Right ventricle myocardium superior (tissue), 1 donor: ENCODE measurements around the gene MEGF8. TPM values are rescaled to one million over a fixed set of nuclear protein-coding genes. Genes with fewer than 3 reads are reported as not detected.

ENCODE experiments used
- ATAC-seq: fragments of 200-7000 bp; cut with Tn5 transposase; one replicate; pipeline ENCODE4 v1.9.1; 2020; ENCODE audit warnings: mild to moderate bottlenecking; ENCODE audit not compliant: poor library complexity
- DNase-seq: peaks from one replicate; pipeline ENCODE4 v3.0.0-alpha.2; 2020
- intact Hi-C: fragments of 100-400 bp; cut with DNase I; formaldehyde crosslinking; loops from one replicate; pipeline ENCODE4 v1.11.2; 2022
- total RNA-seq: library from RNA; stranded (reverse); fragmentation: NEBNext Ultra II Directional; extraction: Animal tissue kit (Norgen Biotek cat#: 25700); gene quantifications from one replicate; pipeline ENCODE4 v1.2.1, GENCODE V29; 2021
- donor health status: DM: no; HTN: yes; CAD: no; lungs with severe emphysema.

MEGF8 gene
- total RNA-seq, 1 donor from 2014 or later: 34.3 TPM

DNA sequence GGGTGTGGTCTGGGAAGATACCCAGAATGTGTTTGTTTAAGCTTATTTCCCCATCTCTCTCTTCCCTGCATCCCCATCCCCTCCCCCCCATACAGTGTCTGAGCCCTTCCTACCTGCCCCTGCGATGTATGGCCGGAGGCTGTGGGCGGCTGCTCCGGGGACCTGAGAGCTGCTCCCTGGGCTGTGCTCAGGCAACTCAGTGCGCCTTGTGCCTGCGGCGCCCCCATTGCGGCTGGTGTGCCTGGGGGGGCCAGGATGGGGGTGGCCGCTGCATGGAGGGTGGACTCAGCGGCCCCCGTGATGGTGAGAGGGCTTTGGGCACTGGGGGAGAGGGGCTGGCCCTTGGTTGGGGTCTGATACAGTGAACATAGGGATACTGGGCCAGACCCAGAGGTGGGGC is 42.9 kb downstream of the MEGF8 start:
- no peak for ATAC-seq
- no peak for DNase-seq
- intact Hi-C loops: no loop called here

DNA sequence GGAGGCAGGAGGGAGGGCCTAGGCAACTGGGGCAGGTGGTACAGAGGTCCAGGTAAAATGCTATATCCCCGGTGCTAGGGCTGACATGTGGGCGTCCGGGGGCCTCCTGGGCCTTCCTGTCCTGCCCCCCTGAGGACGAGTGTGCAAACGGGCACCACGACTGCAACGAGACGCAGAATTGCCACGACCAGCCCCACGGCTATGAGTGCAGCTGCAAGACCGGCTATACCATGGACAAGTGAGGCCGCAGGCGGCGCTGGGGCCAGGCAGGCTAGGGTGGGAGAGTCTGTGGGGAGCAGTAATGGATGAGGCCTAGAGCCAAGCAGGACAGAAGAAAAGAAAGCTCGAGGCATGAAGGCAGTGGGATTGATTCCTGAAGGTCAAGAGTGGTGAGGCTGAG is 43.3 kb downstream of the MEGF8 start:
- no peak for DNase-seq
- intact Hi-C loops: no loop called here
- ATAC-seq: no peak

DNA sequence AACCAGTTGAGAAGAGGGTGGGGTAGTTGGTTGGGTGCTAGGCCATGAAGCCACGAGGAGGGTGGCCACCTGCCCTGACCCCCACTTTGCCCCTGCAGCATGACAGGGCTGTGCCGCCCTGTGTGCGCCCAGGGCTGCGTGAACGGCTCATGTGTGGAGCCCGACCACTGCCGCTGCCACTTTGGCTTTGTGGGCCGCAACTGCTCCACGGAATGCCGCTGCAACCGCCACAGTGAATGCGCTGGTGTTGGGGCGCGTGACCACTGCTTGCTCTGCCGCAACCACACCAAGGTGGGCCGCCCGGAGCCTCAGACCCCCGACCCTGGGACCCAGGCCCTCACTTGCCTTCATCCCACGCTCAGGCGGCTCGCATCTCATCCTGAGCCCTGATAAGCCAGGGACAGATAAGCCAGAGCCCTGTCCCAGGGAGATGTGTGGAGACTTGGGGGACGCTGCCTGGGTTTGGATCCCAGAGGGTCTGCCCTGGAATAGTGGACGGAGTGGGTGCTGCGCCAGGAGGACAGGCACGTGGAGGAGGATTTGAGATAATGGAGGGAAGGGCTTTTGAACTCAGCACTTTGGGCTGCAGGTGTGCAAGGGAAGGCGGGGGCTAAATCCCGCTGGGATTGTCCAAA is 44.1 kb downstream of the MEGF8 start:
- intact Hi-C loops: no loop called here
- DNase-seq (no peak), ATAC-seq (no peak)

DNA sequence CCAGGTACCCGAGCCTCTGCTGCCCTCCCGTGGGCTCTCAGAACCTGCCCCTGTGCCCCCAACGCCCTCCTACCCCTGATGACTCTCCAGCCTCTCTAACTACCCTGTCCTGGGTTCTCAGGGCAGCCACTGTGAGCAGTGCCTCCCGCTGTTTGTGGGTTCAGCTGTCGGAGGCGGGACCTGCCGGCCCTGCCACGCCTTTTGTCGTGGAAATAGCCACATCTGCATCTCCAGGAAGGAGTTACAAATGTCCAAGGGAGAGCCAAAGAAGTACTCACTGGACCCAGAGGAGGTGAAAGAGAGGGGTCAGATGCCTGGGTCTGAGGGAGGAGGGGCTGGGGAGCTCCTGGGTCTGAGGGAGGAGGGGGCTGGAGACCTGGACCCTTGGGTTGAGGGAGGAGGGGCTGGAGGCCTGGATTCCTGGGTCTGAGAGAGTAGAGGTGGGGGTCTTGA is 44.7 kb downstream of the MEGF8 start:
- ATAC-seq: no peak
- intact Hi-C loops: no loop called here
- DNase-seq: no peak

DNA sequence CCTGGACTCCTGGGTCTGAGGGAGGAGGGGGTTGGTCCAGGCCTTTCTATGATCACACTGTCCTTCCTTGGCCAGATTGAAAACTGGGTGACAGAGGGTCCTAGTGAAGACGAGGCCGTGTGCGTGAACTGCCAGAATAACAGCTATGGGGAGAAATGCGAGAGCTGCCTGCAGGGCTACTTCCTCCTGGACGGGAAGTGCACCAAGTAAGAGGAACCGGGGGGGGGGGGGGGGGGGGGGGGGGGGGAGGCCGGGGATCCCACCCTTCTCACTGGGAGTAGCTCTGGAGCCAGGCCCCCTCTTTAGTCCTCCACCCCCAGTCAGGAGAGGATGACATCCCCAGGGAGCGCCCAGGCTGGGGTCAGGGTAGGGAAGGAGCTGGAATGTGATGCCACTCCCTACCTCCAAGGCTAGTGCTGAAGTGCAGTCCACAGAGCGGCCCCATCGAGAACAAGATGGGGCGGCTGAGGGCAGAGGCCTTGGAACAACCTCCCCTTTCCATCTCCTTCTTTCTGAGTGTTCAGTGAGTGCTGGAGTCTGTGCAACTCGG is 45.3 kb downstream of the MEGF8 start:
- DNase-seq (no peak), ATAC-seq (no peak)
- intact Hi-C loops: no loop called here

DNA sequence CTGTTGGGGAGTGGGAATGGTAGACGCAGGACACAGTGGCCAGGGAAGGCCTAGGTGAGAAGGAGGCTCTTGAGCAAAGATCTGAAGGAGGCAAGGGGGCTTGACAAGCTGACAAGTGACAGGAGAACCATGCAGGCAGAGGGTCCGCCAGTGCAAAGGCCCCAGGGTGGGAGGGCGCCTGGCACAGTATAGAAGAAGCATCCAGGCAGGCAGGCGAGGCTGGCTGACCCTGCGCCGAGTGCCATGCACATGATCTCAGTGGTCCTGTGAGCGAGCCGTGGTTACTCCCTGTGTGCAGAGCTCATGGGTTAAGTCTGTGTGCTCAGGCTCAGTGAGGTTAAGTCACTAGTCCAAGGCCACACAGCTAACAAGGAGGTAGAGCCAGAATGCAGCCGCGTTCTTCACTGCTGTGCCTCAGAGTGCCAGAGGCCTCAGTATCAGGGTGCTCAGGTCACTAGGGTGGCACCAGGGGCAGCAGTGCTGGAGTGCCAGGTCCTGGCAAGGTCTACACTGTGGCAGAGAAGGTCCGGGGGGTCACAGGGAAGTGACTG is 49.5 kb downstream of the MEGF8 start:
- intact Hi-C loops: no loop called here
- DNase-seq (no peak), ATAC-seq (no peak)

DNA sequence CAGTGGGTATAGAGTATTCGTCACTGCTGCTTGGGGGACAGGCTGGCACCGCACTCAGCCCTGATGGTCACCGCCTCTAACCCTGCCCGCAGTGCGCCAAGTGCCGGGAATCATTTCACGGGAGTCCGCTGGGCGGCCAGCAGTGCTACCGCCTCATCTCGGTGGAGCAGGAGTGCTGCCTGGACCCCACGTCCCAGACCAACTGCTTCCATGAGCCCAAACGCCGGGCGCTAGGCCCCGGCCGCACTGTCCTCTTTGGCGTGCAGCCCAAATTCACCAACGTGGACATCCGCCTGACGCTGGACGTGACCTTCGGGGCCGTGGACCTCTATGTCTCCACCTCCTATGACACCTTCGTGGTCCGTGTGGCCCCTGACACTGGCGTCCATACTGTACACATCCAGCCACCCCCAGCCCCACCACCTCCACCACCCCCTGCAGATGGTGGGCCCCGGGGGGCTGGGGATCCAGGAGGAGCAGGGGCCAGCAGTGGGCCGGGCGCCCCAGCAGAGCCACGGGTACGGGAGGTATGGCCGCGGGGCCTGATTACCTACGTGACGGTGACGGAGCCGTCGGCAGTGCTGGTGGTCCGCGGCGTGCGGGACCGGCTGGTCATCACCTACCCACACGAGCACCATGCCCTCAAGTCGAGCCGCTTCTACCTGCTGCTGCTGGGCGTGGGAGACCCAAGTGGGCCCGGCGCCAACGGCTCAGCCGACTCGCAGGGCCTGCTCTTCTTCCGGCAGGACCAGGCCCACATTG is 50.2 kb downstream of the MEGF8 start:
- no peak for ATAC-seq
- intact Hi-C loops: no loop called here
- DNase-seq: no peak

DNA sequence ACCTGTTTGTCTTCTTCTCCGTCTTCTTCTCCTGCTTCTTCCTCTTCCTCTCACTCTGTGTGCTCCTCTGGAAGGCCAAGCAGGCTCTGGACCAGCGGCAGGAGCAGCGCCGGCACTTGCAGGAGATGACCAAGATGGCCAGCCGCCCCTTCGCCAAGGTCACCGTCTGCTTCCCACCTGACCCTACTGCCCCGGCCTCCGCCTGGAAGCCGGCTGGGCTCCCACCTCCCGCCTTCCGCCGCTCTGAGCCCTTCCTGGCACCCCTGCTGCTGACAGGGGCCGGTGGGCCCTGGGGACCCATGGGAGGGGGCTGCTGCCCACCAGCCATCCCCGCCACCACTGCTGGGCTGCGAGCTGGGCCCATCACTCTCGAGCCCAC is 50.7 kb downstream of the MEGF8 start:
- intact Hi-C loops: no loop called here
- DNase-seq (no peak), ATAC-seq (no peak)

DNA sequence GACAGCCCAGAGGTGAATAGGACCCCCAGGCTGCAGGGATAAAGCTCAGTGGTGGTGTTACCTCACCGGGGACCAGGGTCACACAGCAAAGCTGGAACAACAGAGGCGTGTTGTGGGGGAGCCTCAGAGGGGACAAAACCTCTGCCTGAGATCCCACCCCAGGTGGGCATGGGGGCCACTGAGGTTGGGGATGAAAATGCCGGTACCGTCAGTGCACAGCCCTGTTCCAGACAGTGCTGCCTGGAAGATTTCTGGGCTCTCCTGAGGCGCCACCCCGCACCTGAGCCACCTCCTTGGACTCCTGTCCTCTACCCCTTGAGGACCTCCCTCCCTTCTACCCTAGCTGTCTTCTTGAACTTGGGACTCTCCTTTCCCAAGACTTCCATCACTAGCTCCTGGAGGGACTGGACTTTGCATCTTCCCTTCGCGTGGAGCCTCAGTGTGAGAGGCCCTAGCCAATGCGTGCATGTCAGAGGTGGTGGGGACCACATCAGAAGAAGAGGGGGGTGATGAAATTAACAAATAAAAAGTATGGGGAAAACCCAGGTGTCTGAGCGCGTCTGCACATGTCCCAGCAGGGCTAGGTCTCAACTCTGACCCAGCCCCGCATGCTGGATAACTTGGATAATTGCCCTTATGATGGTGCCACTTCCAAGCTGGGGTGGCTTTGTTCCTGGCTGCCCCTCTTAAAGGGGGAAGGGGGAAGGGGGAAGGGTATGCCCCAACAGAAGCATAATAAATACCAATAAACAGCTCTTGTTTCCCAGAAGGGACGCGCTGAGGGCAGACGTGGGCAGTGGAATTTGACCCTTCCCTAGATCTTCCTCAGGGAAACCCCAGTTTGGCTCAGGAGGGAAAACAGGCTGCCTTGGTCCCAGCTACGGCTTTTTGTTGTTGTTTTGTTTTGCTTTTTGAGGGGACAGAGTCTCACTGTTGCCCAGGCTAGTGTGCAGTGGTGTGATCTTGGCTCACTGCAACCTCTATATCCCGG is 53.1 kb downstream of the MEGF8 start:
- intact Hi-C loops: no loop called here
- no peak for ATAC-seq
- DNase-seq: no peak

DNA sequence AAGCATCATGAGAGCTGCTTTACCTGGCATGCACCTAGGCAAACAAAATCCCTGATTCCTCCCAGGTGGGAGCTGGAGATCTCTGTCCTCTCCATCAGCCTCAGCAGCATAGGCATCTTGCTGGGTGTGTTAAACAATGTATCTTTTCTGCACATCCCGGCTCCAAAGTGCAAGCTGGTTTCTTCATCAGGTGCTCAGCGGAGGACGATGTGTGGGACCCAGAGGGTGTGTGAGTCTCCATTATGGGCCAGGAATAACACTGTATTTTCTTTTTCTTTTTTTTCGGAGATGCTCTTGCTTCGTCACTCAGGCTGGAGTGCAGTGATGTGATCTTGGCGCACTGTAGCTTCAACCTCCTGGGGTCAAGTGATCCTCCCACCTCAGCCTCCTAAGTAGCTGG is 54.7 kb downstream of the MEGF8 start:
- DNase-seq: no peak
- no peak for ATAC-seq
- intact Hi-C loops: no loop called here

DNA sequence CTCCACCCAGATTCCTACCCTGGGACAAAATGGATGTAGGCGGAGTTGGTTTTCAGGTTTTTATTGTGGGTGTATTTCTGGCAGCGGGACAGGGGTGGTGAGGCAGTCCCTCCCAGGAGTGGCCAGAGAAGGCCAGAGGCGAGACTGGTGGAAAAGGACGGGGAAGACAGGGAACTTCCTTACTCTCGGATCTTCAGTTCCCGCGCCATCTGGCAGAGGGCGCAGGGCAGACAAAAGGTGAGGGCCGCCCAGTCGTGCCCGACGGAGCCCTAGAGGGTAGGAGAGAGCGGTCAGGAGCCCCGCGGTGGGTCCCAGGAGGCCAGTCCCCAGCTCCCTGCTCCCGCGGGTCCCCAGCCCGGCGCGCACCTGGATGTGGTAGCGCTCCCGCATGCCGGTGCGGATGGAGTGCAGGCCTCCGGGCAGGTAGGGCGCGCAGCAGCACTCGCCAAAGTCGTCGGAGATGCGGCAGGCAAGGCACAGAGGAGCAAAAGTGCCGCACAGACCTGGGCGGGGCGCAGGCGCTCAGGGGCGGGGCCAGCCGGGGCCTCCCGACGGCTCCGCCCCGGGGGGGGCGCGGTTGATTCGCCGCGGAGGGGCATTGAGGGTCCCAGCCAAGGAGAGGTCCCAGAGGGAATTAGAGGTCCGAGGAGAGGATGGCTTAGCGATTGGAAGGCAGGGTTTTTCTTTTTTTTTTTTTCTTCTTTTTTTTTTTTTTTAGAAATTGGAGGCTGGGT is 61.7 kb downstream of the MEGF8 start:
- peak; percentile 90 for ATAC-seq
- DNase-seq: peak; percentile 78
- intact Hi-C loops: no loop called here

DNA sequence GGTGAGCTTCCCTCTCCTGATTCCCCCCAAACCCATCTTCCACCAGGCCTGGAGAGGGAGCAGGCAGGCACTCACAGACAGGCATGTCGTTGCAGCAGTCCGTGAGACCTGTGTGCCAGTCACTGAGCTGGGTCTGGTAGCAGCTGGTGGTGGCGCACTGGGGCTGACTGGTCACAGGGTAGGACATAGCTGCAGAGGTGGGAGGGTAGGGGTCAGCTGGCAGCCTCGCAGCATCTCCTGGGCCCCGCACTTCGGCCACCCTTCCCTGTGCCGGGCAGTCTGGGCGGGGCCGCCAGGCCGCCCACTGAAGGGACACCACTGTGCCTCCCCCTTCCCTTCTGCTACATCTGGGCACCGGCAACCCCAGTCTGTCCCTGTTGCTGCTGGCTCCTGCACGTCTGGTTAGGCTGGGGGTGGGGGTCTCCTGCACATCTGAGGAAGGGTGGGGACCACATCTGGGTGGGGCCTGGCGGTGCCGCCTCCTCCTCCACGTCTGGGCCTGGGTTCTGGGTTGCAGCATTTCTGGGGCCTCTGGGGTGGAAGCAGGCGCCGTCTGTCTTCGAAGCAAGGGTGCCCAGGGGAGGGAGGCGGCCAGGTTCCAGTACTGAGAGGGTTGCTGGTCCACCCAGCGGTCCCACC is 63.5 kb downstream of the MEGF8 start:
- DNase-seq: no peak
- ATAC-seq: no peak
- intact Hi-C loops: no loop called here

DNA sequence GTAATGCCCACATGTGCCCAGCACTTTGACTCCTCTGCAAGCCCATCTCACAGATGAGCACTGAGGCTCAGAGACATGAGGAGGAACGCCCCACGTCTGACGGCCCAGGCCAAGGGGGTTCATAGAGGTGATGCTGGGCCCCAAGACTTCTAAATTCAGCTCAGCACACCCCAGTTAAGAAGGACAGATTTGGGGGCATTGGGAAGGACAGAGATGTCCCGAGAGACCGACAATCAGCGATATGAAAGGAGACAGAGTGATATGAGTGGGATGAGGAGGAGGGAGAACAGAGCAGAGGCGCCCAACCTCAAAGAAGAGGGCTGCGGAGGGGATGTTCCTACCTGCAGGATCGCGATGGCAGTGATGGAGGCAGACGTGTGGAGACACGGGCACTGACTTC is 64.5 kb downstream of the MEGF8 start, which contains the start of gene CNFN:
Gene CNFN, minus strand, starts transcription at position 399 of the 400 bp plus-strand sequence. CDS start 1,260 bp downstream, outside the sequence.
- DNase-seq (no peak), ATAC-seq (no peak)
- intact Hi-C loops: no loop called here

DNA sequence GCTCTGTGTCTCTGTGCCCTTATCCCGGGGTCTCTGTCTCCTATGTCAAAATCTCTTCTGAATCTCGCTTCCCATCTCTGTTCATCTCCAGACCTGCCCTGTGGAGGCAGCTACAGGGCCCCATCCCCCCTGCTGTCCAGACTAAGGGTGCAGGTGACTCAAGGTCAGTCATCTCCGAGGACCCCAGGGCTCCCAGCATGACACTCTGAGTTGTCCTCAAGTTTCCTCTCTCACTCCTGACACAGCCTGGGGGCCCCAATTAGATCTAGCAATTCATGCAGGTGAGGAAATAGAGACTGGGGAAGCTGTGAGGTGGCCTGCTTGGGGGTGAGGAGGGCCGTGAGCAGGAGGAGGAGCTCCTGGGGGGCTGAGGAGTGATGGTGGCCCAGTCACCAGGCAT is 66.7 kb downstream of the MEGF8 start:
- intact Hi-C loops: no loop called here
- ATAC-seq (no peak), DNase-seq (no peak)

DNA sequence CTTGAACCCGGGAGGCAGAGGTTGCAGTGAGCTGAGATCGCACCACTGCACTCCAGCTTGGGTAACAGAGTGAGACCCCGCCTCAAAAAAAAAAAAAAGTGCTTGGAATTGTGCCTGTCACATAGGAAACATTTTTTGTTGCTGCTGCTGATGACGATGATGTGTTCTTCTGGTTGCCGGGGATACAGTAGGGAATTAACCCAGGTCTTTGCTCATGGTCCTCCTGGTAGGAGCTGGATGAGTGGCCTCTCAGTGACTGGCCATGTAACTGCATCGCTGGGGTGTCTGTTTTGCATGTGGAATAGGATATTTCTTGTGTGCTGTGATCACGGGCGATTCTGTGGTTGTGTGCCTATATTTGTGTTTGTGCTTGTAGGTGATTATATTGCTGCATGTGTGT is 69.3 kb downstream of the MEGF8 start:
- intact Hi-C loops: no loop called here
- no peak for ATAC-seq
- DNase-seq: no peak

DNA sequence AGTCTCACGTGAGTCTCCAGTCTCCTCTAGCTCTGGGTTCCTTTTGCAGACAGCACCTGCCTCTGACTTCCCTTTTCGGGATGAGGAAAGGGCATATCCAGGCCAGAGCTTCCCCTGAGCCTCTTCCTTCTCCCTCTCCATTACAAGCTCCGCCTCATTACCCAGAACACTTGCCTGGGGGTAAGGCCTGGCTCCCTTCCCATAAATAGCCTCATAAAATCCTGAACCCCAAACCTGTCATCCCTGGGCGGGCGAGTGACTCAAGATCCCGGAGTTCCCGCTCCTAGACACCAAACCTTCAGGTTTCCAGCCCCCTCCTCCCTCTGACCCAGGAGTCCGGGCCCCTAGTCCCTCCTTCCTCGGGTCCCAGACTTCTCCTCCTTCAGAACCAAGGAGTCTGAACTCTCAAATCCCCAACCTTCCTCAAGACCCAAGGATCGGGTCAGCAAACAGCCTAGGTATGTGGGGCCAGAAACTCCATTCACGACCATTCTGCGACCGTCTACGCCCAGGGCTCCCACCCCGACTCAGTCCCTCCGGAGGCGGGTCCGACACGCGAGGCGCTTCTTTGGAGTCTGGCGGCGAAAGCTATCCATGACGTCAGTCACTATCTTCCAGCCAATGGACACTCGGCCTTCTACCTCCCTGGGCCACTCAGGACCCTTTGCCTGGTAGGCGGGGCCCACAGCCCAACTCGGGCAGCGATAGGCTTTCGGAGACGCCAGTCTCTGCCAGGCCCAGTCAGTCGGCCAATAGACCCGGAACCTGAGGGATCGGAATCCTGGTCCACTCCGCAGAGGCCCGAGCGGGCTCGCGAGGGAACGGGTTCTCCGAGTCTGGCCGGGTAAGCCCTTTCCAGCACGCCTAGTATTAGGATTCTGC is 71.2 kb downstream of the MEGF8 start:
- ATAC-seq (peak; percentile 96), DNase-seq (peak; percentile 99)
- intact Hi-C loops: no loop called here
